T-helper 2 cell (primary cell): ENCODE measurements around the gene SPATS2L.

Source experiments
- DNase-seq, 5 experiments: peaks; one replicate each; pipeline versions ENCODE4 v3.0.0 to v3.0.0-alpha.2; 2012 to 2022

The SPATS2L gene

GRCh38 chr2:200471928-200472645, 165.6 kb downstream of the SPATS2L start:
- DNase-seq = no peak

GRCh38 chr2:200472853-200473464, 166.5 kb downstream of the SPATS2L start:
- DNase-seq = no peak

GRCh38 chr2:200475795-200476194, 169.3 kb downstream of the SPATS2L start:
- no peak for DNase-seq

DNA sequence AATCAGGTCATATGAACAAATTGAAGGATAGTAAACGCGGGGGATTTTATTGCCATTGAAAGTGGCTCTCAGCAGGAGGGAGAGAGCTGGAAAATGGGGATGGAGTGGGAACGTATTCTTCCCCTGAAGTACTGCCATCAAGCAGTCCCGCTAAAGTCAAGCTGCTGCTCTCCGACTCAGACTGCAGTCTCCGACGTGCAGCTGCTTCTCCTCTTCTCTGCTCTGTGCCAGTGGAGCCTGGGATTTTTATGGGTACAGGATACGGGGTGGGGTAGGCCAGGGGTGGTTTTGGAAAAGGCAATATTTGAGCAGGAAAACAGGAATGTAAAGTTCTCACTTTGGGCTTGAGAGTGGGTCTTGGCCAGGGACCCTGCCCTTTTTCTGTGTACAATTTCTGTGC, 170.3 kb downstream of the SPATS2L start:
- DNase-seq = no peak

DNA sequence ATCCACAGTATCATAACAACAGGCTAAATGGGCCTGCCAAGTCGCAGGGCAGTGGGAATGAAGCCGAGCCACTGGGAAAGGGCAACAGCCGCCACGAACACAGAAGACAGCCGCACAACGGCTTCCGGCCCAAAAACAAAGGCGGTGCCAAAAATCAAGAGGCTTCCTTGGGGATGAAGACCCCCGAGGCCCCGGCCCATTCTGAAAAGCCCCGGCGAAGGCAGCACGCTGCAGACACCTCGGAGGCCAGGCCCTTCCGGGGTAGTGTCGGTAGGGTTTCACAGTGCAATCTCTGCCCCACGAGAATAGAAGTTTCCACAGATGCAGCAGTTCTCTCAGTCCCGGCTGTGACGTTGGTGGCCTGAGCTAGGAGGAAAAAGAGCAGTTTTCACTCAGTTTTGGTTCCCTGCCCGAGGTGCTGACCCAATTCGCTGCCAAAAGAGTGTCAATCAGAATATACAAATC, 171.2 kb downstream of the SPATS2L start:
- DNase-seq = no peak

DNA sequence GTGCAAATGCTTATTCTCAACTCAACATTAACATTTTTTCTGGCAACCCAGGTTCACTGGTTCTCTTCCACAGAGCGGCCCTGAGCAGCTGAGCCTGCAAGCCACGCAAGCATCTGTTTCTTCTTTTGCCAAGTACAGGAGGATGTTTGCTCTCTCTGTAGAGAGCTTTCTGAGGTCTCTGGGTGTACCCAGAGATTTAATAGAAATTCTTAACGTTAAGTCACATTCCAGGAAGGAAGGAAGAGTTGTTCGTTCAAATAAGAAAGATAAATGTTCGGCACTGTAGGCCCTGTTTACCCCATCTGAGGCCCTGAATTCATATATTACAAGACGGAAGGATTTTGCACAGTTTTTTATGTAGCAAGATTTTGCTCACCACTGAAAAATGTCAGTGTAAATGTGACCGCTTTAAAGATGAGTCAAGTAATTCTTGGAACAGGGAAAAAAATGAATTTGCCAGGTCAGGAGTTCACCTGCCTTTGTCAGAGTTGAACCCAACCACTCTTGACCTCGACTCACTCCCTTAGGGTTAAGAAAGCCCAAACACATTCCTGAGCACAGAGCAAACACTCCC, 173.3 kb downstream of the SPATS2L start:
- DNase-seq = no peak

- DNase-seq = no peak
Measured at GRCh38 chr2:200482194-200482593, 175.7 kb downstream of the SPATS2L start.

DNA sequence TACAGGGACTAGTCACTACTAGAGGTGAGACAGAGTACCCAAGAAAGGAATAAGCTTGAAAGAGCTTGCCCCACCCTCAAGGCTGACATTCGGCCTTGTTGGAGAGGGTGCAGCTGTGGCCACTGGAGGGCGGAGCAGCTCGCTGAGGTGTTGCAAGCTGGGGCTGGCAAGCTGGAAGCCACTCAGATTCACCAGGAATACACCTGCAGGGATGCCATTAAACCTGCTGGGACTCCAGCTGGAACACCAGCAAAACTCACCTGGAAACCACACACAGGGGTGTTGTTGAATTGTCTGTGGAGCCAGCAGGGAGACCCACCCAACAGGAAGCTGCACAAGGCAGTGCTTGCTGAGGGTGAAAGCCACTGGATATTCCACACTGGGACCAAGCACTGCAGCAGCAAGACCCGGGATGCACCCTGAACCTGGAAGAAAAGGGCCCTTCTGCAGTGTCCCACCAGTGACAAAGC, 177.3 kb downstream of the SPATS2L start:
- peak in 1 of 5 experiments; percentile 59 for DNase-seq

- no peak for DNase-seq
Measured at GRCh38 chr2:200484934-200485333, 178.4 kb downstream of the SPATS2L start.

- no peak for DNase-seq
Measured at GRCh38 chr2:200486529-200486928, 180.0 kb downstream of the SPATS2L start.

DNA sequence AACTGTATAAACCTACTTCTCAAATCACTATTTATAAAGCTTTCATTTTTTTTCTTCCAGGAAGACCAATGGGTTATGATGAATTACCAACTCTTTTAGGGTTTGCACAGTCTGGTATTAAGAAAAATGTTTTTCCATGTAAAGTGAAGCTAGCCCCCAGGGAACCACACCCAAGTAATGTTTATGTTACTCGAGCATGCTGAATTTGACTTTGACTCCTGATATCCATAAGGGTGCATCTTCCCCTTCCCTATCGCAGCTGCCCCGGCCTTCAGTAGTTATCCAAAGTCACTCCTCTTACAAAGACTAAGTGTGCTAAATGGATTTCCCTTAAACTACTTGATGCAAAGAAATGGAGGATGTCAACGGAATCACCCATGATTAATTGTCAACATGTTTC, 181.7 kb downstream of the SPATS2L start:
- DNase-seq = no peak

DNA sequence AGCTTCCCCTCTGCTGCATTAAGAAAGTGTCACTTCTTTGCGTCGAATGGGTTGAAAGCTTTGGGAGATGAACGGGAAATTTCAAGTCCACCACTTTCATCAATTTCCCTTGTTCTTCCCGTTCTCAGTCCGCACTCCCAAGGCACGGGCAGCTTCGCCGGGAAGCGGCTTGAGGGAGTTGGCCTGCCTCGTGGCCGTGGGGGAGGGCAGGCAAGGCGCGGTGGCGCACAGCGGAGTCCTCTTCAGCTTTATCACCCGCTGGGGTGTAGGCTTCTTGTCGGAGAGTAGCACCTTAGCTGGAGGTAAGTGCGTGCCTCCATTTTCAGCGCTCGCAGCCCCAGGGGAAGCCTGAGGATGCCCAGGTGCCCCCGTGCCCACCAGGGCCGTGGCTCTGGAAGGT, 183.5 kb downstream of the SPATS2L start:
- DNase-seq = no peak

DNA sequence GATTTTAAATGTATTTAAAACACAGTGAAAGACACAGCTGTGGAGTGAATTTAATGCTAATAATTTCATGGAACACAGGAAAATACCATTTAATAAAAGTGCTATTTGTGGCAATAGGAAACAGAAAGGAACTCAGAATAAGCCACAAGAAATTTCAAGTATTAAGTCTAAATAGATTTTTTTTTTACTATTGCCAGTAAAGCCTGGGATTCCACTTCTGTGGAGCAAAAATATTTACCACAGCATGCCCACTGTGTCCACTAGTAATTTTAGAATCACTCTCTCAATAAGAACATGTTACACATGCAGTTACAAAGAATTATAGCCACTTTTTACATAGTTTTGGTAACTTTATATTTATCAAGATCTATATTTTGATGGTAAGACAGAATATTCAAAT, 186.2 kb downstream of the SPATS2L start:
- DNase-seq = no peak

DNA sequence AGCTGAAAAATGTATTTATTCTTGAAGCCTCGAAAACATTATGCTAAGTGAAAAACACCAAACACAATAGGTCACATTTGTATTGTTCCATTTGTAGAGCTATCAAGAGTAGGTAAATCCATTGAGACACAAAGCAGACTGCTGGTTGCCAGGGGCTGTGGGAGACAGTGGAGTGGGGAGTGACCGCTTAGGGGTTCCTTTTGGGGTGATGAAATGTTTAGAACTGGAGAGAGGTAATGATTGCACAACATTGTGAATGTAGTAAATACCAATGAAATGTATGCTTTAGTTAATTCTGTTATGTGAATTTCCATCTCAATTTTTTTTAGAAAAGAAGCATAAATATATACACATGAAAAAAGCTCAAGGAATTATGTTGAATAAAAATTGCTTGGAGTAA, 187.6 kb downstream of the SPATS2L start:
- no peak for DNase-seq

DNA sequence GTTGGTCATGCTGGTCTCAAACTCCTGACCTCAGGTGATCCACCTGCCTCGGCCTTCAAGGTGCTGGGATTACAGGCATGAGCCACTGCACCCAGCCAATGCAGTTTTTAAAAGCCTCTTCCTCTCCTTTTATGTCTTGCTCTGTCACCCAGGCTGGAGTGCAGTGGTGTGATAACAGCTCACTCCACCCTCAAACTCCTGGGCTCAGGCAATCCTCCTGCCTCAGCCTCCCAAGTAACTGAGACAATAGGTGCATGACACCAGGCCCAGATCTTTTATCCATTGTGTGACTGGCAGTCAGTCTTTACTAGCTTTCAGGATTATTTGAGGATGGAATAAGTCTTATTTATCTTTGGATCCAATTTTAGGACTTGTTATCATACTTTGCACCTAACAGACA, 190.2 kb downstream of the SPATS2L start:
- DNase-seq = no peak

DNA sequence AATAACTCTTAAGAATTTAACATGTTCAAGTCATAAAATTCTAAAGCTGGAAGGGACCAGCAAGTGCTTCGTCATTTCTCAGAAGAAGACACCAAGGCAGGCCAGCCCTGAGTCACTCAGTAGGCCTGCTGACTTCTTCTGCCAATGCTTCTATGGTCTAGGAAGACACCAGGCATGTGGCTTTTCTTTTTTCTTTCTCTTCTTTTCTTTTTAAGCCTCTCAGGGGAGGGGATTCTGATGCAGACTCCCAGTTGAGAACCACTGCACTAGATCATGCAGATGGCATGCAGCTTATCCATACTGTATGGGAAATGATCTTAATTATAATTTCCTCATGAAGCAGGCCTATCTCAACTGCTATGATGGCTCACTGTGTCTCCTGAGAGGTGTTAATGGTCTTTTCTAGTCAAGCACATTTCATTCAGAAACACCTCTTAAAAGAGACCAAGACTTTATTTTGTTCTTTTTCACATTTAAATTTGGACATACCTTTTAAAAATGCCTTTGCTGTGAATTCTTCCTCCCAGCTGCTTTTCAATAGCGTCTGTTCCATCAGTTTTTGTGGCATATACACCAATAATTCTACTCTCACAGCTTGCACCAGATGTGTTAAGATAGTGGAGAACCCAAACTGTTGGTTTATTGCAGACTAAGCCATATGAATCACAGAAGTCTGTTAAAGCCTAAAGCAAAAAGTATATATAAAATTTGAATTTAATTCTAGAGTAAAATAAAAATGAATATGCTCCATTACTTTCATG, 192.1 kb downstream of the SPATS2L start:
- no peak for DNase-seq

DNA sequence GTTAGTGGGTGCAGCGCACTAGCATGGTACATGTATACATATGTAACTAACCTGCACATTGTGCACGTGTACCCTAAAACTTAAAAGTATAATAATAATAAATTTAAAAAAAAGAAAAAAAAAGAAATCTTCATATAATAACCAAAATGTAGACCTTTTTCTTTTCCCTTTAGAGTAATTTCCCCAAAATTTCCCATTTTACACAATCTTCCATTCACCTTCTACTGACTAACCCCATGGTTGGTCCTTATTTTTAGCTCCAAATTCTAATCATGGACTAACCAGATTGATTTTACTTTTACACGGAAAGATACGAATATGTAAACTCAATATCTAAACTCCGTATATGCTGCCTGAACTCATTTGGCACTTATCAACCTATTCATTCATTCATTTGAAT, 195.7 kb downstream of the SPATS2L start:
- no peak for DNase-seq

GRCh38 chr2:200506679-200507078, 200.2 kb downstream of the SPATS2L start:
- no peak for DNase-seq

GRCh38 chr2:200507179-200507578, 200.7 kb downstream of the SPATS2L start:
- no peak for DNase-seq

- peak in 1 of 5 experiments; percentile 9 for DNase-seq
Measured at GRCh38 chr2:200509235-200509611, 202.7 kb downstream of the SPATS2L start.

DNA sequence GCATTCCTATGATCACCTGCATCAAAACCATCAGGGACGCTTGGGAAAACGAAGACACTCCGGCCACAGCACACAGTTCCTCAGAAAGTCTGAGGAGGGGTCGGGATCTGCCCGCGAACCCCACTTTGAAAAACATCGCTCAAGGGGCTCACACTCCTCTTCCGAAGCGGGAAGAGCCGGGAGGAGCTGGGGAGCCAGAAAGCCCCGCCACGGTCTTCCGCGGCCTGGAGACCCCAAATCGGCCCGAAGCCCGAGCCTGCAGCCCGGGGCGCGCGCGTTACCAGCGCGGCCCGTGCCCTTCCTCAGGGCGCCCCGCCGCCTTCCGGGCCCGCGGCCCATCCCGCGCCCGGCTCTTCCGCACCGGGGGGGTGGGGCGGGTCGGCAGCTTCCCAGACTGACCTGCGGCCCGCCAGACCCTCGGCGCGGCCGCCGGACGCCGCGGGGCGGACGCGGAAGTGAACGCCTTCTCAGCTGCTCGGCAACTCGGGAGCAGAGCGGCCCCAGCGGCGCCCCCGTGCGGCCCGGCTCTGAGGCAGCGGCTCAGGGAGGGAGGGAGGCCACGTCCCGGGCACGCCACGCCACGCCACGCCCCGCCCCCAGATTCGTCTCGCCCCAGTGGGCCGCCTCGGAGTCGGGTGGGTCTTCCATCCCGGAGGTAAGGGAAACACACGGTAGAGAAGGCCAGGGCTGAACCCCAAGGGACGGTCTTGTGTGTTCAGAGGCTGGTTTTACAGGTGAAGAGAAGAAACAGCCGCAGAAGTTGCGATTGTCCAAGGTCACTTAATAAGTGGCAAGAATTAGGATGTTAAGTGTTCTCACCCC, 203.3 kb downstream of the SPATS2L start, which contains the start of gene KCTD18:
TSS of gene KCTD18 (minus strand) at position 457 of the 822 bp plus-strand sequence. CDS start 3,052 bp downstream, outside the sequence.
- peak; percentile 81 to 92 (median 86) for DNase-seq

GRCh38 chr2:200515155-200515554, 208.7 kb downstream of the SPATS2L start:
- no peak for DNase-seq
